ENCODE results near the gene ADCY2. TPM values are rescaled to one million over a fixed set of nuclear protein-coding genes. Genes with fewer than 3 reads are reported as not detected.

Gene ADCY2
- total and polyA plus RNA-seq, 2 experiments from 2014 or later = 23.8 to 74.9 TPM

DNA sequence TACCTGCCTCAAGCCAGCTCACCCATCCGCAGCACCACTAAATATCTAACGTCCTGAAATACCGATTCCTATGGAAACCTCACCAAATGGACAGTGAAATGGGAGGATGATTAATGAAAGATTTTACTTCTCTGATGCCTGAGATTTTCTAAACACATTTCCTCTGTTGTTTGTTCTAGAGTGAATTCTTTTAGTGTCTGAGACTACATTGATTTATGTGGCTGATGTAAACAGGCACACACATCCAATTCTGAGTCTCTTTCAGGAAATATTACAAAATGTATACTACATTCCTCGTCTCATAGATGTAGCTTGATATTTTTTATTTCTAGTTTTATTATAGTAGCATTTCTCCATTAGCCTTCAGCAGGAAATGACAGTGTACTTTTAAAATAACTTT lies 20.5 kb upstream of the ADCY2 start (continued):
- TF ChIP-seq, protein P1, sequence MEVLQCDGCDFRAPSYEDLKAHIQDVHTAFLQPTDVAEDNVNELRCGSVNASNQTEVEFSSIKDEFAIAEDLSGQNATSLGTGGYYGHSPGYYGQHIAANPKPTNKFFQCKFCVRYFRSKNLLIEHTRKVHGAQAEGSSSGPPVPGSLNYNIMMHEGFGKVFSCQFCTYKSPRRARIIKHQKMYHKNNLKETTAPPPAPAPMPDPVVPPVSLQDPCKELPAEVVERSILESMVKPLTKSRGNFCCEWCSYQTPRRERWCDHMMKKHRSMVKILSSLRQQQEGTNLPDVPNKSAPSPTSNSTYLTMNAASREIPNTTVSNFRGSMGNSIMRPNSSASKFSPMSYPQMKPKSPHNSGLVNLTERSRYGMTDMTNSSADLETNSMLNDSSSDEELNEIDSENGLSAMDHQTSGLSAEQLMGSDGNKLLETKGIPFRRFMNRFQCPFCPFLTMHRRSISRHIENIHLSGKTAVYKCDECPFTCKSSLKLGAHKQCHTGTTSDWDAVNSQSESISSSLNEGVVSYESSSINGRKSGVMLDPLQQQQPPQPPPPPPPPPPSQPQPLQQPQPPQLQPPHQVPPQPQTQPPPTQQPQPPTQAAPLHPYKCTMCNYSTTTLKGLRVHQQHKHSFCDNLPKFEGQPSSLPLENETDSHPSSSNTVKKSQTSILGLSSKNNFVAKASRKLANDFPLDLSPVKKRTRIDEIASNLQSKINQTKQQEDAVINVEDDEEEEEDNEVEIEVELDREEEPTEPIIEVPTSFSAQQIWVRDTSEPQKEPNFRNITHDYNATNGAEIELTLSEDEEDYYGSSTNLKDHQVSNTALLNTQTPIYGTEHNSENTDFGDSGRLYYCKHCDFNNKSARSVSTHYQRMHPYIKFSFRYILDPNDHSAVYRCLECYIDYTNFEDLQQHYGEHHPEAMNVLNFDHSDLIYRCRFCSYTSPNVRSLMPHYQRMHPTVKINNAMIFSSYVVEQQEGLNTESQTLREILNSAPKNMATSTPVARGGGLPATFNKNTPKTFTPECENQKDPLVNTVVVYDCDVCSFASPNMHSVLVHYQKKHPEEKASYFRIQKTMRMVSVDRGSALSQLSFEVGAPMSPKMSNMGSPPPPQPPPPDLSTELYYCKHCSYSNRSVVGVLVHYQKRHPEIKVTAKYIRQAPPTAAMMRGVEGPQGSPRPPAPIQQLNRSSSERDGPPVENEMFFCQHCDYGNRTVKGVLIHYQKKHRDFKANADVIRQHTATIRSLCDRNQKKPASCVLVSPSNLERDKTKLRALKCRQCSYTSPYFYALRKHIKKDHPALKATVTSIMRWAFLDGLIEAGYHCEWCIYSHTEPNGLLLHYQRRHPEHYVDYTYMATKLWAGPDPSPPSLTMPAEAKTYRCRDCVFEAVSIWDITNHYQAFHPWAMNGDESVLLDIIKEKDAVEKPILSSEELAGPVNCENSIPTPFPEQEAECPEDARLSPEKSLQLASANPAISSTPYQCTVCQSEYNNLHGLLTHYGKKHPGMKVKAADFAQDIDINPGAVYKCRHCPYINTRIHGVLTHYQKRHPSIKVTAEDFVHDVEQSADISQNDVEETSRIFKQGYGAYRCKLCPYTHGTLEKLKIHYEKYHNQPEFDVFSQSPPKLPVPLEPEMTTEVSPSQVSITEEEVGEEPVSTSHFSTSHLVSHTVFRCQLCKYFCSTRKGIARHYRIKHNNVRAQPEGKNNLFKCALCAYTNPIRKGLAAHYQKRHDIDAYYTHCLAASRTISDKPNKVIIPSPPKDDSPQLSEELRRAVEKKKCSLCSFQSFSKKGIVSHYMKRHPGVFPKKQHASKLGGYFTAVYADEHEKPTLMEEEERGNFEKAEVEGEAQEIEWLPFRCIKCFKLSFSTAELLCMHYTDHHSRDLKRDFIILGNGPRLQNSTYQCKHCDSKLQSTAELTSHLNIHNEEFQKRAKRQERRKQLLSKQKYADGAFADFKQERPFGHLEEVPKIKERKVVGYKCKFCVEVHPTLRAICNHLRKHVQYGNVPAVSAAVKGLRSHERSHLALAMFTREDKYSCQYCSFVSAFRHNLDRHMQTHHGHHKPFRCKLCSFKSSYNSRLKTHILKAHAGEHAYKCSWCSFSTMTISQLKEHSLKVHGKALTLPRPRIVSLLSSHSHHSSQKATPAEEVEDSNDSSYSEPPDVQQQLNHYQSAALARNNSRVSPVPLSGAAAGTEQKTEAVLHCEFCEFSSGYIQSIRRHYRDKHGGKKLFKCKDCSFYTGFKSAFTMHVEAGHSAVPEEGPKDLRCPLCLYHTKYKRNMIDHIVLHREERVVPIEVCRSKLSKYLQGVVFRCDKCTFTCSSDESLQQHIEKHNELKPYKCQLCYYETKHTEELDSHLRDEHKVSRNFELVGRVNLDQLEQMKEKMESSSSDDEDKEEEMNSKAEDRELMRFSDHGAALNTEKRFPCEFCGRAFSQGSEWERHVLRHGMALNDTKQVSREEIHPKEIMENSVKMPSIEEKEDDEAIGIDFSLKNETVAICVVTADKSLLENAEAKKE (CRISPR knock-in tag; IDR thresholded peaks at IDR 0.05) = no peak
- TF ChIP-seq, protein P2, sequence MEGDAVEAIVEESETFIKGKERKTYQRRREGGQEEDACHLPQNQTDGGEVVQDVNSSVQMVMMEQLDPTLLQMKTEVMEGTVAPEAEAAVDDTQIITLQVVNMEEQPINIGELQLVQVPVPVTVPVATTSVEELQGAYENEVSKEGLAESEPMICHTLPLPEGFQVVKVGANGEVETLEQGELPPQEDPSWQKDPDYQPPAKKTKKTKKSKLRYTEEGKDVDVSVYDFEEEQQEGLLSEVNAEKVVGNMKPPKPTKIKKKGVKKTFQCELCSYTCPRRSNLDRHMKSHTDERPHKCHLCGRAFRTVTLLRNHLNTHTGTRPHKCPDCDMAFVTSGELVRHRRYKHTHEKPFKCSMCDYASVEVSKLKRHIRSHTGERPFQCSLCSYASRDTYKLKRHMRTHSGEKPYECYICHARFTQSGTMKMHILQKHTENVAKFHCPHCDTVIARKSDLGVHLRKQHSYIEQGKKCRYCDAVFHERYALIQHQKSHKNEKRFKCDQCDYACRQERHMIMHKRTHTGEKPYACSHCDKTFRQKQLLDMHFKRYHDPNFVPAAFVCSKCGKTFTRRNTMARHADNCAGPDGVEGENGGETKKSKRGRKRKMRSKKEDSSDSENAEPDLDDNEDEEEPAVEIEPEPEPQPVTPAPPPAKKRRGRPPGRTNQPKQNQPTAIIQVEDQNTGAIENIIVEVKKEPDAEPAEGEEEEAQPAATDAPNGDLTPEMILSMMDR (conservative IDR thresholded peaks at IDR 0.05; ENCODE audit: low read depth in 2 of 2) = no peak
- TF ChIP-seq NANOG (IDR thresholded peaks at IDR 0.05; ENCODE audit: borderline replicate concordance) (no peak), CREB1 (CRISPR knock-in tag; IDR thresholded peaks at IDR 0.05; ENCODE audit: low read depth) (no peak), STAT1 (IDR thresholded peaks at IDR 0.05; ENCODE audit: unreplicated experiment) (no peak), EZH2phosphoT487 (IDR thresholded peaks at IDR 0.05; ENCODE audit: unreplicated experiment) (no peak), EZH2 (IDR thresholded peaks at IDR 0.05; ENCODE audit: low read depth, unreplicated experiment) (no peak), ZNF331 (CRISPR knock-in tag; IDR thresholded peaks at IDR 0.05; ENCODE audit: low read depth) (no peak), ZNF114 (CRISPR knock-in tag; IDR thresholded peaks at IDR 0.05) (no peak)
- TF ChIP-seq, protein P3, sequence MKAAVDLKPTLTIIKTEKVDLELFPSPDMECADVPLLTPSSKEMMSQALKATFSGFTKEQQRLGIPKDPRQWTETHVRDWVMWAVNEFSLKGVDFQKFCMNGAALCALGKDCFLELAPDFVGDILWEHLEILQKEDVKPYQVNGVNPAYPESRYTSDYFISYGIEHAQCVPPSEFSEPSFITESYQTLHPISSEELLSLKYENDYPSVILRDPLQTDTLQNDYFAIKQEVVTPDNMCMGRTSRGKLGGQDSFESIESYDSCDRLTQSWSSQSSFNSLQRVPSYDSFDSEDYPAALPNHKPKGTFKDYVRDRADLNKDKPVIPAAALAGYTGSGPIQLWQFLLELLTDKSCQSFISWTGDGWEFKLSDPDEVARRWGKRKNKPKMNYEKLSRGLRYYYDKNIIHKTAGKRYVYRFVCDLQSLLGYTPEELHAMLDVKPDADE (IDR thresholded peaks at IDR 0.05) = no peak

All from GM23338 (cell line).